Measurements from ENCODE around the gene AHDC1. TPM values are rescaled to one million over a fixed set of nuclear protein-coding genes. Genes with fewer than 3 reads are reported as not detected.
A peak's percentile ranks its signal among the peaks of the same experiment; 100 is the strongest.

Gene AHDC1
- total RNA-seq, 1 experiment from 2014 or later, result 8.1 TPM

DNA sequence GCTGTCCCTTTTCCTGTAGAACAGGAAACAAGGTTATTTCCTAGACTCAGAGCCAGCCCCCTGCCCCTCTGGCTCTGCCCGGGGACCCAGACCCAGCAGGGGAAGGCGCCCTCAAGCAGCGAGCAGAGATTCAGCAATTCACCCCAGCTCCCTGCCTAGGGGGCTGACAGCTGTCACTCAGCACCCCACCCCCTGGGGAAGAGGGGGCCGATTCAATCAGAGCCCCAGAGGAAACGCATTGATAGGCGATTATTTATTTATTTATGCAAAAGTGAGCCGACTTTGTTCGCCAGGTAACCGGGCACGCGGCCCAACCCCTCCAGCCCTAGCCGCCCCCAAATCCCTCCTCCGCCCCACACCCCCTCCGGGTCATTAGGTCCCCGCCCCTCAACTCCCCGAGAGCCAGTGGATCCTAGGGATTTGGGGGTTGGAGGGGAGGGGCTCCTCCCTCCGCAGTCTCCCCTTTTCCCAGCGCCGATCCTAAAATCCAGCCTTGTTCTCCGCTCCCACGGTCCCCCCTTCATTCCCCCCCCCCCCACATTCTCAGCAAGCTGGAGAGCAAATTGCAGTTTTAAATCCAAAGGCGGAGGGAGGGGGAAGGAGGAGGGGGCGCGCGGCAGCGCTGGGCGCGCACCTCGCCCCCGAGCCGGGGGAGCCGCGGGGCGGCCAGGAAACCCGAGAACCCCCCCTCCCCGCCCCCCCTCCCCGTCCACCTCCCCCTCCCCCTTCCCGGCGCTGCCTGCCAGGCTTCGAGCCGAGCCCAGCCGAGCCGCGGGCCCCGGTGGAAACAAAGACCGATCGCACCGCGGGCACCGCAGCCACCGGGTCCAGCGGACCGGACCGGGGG, 1.3 kb downstream of the AHDC1 start:
- no peak for DNase-seq (ENCODE audit: low spot score)
- in situ Hi-C loops (cut with HindIII; ENCODE audit: low sequenced_read_pairs), result loop anchor here (5.0 kb wide), 1 partner anchor 45 kb away; no protein-coding TSS in a partner anchor

DNA sequence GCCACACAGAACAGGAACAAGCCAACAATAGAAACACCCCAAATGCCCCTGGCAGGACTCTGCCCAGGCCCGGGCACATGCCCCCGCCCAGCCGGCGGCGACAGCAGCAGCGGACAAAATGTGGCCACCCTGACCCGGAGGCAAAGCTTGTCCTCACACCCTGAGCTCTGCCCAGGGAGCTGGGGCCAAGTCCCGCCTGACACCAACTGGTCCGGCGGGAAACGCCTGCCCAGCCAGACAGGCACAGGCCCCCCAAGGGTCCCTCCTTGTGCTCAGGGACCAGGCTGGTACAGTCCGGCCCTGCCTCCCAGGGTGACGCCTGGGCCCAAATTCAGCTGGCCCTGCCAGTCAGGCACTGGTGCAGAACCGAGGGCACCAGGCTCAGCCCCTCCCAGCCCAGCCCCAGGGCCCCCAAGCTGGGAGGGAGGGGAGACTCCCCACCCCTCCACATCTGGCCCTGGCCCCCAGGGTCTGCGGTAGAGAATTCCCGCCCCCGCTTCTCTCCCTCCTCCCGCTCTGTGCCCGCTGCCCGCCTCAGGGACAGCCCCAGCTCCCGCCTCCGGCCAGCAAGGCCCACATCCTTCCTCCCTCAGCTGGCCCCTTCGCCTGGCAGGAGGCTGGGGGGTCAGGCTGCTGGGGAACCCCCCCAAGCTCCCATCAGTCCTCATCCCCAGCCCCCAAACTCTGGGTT, 2.0 kb downstream of the AHDC1 start:
- in situ Hi-C loops (cut with HindIII; ENCODE audit: low sequenced_read_pairs), result loop anchor here (5.0 kb wide), 1 partner anchor 45 kb away; no protein-coding TSS in a partner anchor
- peak; percentile 50 for DNase-seq (ENCODE audit: low spot score)

DNA sequence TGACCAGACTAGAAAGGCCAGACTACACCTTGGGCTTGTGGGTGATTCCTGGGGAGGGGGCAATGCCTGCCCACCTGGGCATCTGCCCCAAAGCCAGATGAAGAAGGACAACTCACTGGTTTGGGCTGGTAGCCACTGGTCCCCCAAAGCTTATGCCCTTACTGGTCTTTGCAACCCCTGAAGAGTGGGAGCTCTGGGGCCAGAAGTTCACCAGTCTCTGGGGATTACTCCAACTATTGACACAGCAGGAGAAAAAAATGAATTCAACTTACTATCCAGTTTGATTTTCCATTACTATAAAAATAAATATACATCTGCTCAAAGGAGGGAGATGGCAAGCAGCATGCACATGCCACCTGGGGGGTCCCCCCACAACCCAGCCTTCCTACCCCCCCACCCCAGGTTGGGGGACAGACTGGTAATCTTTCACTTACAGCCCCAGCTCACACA, 2.6 kb downstream of the AHDC1 start:
- in situ Hi-C loops (cut with HindIII; ENCODE audit: low sequenced_read_pairs), result loop anchor here (5.0 kb wide), 1 partner anchor 44 kb away; no protein-coding TSS in a partner anchor
- DNase-seq (ENCODE audit: low spot score), result no peak

DNA sequence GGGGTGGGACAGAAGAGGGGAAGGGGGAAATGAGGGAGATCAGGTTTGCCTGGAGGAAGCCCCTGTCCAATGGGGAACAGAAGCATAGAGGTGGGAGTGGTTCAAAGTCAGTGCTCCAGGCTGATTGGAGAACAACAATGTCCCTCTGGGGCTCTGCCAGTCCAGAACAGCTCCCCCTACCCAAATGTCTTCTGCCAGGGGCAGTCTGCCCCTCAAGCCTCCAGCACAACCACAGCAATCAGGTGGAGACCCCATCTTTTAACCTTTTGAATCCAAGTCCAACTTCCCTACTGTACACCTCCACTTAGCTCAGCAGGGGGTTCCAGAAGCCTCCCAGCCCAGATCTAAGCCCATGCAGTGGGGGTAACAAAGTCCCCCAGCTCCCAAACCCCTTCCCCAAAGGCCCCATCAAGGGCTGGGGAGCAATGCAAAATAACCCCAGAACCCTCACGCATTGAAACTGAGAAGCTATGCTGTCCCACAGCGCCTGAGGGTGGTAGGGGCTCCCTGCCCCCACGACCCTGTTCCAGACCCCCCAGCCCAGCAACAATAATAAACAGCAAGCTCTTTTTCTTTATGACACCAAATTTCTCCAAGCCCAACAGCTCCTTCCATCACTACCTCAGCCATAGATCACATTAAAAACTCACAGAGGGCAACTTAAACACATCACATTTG, 3.3 kb downstream of the AHDC1 start:
- in situ Hi-C loops (cut with HindIII; ENCODE audit: low sequenced_read_pairs), result loop anchor here (5.0 kb wide), 1 partner anchor 43 kb away; no protein-coding TSS in a partner anchor
- DNase-seq (ENCODE audit: low spot score), result no peak

DNA sequence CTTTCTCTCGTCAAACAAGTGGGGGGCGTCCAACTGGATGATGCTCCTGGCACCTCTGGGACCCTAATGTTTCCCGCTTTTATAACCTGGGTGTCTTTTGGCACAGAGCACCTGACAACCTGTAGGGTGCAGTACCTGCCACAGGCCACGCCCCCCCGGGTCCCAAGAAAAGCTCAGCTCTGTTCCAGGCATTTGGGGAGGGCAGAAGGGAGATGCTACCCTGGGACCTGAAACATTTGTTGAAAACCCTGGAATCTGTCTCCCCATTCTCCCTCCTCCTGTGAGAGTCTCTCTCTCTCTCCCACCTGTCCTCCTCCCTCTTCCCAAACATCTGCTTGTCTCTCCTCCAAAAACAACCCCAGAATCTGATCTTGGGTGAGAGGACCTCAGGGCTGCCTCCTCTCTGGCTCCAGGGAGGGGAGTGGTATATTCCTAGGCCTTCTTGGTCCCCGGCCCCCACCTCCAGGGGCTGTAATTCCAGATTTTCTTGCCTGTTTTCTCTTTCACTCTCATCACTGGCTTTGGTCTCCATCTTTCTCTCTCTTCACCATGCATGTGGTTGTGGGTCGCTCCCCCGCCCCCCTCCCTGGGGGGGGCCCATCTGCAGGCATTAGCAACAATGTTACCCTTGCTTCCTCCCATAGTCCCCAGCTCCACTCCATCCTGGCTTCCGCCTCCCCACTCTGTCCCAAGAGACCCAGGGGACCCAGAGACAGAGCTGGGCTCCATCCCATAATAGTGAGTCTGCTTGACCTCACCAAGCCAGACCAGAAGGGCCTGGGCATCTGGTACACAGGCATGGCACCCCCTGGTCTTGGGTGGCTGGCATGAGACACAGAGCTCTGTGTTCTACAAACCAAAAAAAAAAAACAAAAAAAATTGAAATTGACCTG, 4.1 kb downstream of the AHDC1 start:
- in situ Hi-C loops (cut with HindIII; ENCODE audit: low sequenced_read_pairs), result loop anchor here (5.0 to 25.0 kb wide), 2 partner anchors 43 to 188 kb away; no protein-coding TSS in a partner anchor
- no peak for DNase-seq (ENCODE audit: low spot score)

DNA sequence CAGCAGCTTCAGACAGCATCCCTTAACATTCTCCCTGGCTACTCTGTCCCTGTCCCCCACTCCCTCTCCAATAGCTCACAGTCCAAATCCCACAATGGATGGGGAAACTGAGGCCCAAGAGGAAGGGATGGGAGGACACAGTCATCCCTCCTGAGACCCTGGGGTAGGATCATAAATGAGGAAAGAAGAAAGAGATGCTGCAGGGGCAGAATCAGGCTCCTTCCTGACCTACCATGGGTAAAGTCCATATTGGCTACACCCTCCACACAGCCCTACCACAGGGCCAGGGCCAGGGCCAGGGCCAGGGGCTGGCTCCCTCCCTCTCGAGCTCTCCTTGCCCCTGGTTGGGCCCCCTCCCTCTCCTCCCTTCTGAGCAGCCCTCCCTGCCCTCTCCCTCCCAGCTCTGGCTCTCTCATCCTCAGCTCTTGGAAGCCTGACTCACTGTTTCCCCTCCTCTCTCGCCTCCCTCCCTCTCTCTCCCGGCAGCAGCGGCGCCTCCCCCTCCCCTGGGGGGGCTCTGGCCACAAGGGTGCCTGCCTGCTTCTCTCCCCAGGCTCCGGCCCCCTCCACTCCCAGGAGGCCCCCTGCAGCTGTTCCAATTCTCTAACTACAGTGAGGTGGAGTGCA, 4.9 kb downstream of the AHDC1 start:
- in situ Hi-C loops (cut with HindIII; ENCODE audit: low sequenced_read_pairs), result loop anchor here (25.0 kb wide), 1 partner anchor 187 kb away; no protein-coding TSS in a partner anchor
- no peak for DNase-seq (ENCODE audit: low spot score)

GRCh38 chr1:27598295-27598687, 5.7 kb downstream of the AHDC1 start:
- in situ Hi-C loops (cut with HindIII; ENCODE audit: low sequenced_read_pairs), result loop anchor here (25.0 kb wide), 1 partner anchor 186 kb away; no protein-coding TSS in a partner anchor
- DNase-seq (ENCODE audit: low spot score), result no peak

- DNase-seq (ENCODE audit: low spot score), result no peak
- in situ Hi-C loops (cut with HindIII; ENCODE audit: low sequenced_read_pairs), result loop anchor here (25.0 kb wide), 1 partner anchor 185 kb away; no protein-coding TSS in a partner anchor
Observed at GRCh38 chr1:27597516-27598294, 6.2 kb downstream of the AHDC1 start.

DNA sequence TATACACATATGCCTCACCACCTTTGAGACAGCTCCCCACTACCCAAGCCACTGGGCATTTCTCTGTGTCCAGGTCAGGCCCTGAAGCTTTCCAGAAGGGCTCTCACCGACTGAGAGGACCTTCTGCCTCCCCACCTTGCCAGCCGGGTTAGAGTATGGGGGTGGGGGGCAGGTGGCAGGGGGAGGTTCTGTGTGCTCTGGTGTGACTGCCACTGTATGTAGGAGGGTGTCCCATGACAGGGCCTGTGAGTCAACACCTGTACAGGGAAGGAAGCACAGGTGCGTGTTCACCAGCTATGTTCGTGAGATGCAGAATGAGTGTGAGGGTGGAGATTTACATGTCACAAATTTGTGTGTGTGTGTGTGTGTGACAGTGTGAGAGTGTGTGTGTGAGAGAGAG, 7.0 kb downstream of the AHDC1 start:
- no peak for DNase-seq (ENCODE audit: low spot score)
- in situ Hi-C loops (cut with HindIII; ENCODE audit: low sequenced_read_pairs), result loop anchor here (25.0 kb wide), 1 partner anchor 185 kb away; no protein-coding TSS in a partner anchor

DNA sequence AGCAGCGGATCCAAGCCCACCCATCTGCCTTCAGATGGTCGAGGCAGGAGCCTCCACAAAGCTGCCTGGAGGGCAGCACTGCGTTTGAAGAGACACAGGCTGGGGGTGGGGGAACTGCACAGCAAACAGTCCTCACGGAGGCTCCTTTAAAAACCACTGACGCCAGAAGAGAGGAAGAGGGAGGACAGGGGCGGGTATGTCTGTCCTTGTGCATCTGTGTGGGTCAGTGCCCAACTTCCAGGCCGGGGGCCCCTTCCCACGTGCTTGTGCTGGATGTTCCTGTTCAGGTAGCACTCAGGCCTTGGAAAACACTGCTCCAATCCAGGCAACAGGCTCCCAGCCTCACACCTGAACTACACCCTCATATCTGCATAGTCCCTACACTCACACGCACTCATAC, 7.7 kb downstream of the AHDC1 start:
- in situ Hi-C loops (cut with HindIII; ENCODE audit: low sequenced_read_pairs), result loop anchor here (25.0 kb wide), 1 partner anchor 184 kb away; no protein-coding TSS in a partner anchor
- no peak for DNase-seq (ENCODE audit: low spot score)

GRCh38 chr1:27595597-27595996, 8.3 kb downstream of the AHDC1 start:
- DNase-seq (ENCODE audit: low spot score), result no peak
- in situ Hi-C loops (cut with HindIII; ENCODE audit: low sequenced_read_pairs), result loop anchor here (25.0 kb wide), 1 partner anchor 183 kb away; no protein-coding TSS in a partner anchor

GRCh38 chr1:27594564-27595510, 9.1 kb downstream of the AHDC1 start:
- no peak for DNase-seq (ENCODE audit: low spot score)
- in situ Hi-C loops (cut with HindIII; ENCODE audit: low sequenced_read_pairs), result loop anchor here (25.0 kb wide), 1 partner anchor 183 kb away; no protein-coding TSS in a partner anchor

DNA sequence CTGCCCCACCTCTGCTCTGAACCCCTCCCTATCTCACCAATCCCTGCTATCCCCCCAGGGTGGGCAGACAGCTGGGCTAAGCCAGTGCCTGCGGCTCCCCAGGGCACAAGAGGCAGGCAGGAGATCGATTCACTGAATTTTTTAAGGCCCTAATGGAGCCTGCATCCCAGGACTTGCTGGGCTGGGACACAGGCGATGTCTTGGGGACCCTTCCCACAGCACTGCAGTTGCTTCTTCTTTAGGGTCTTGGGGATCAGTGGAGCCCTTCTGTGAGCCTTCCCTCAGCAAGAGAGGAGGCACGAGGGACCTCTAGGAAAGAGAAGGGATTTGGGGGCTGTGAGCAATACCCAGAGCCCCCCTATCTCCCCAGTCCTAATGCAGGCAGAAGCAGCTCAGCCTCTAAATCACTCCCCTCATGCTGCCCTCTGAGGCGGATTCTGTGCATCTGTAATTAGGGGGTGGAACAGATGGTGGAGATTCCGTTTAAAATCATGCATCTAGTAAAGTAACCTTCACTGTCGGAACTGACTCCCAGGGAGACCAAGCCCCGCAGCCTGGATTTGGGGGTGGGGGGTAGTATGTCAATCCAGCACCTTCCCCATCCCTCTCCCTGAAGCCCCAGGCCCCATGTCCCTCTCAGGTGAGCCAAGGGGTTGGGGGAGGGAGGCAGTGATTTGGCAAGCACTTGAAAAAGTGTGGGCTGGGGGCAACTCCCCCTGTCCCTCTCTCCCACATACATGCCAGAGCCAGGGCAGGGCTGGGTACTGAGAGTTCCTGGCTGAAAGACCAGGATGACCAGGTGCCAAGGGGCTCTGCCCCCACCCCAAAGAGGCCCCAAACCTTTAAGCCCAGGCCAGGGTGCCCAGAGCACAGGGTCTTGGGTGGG, 10.0 kb downstream of the AHDC1 start:
- DNase-seq (ENCODE audit: low spot score), result no peak
- in situ Hi-C loops (cut with HindIII; ENCODE audit: low sequenced_read_pairs), result loop anchor here (25.0 kb wide), 1 partner anchor 182 kb away; no protein-coding TSS in a partner anchor

GRCh38 chr1:27592931-27593677, 10.8 kb downstream of the AHDC1 start:
- in situ Hi-C loops (cut with HindIII; ENCODE audit: low sequenced_read_pairs), result loop anchor here (25.0 kb wide), 1 partner anchor 181 kb away; no protein-coding TSS in a partner anchor
- no peak for DNase-seq (ENCODE audit: low spot score)

All from G401 (cell line).